ENCODE results near the gene AATF.

The AATF gene

GRCh38 chr17:36992701-36993100 lies 43.9 kb downstream of the AATF start:
- no peak for TF ChIP-seq CTCF (conservative IDR thresholded peaks at IDR 0.05; ENCODE audit: low read length)
- DNase-seq (ENCODE audit: low read depth): no peak
- H3K4me3 ChIP-seq (ENCODE audit: low read length): no peak overlapping the region

GRCh38 chr17:36993227-36993626 lies 44.5 kb downstream of the AATF start:
- no peak overlapping the region for H3K4me3 ChIP-seq (ENCODE audit: low read length)
- DNase-seq (ENCODE audit: low read depth): no peak
- TF ChIP-seq CTCF (conservative IDR thresholded peaks at IDR 0.05; ENCODE audit: low read length): no peak

GRCh38 chr17:36994438-36994837 lies 45.7 kb downstream of the AATF start:
- no peak for TF ChIP-seq CTCF (conservative IDR thresholded peaks at IDR 0.05; ENCODE audit: low read length)
- DNase-seq (ENCODE audit: low read depth): peak; percentile 65
- H3K4me3 ChIP-seq (ENCODE audit: low read length): no peak overlapping the region

- no peak for TF ChIP-seq CTCF (conservative IDR thresholded peaks at IDR 0.05; ENCODE audit: low read length)
- DNase-seq (ENCODE audit: low read depth): no peak
- no peak overlapping the region for H3K4me3 ChIP-seq (ENCODE audit: low read length)
Measured at GRCh38 chr17:36999471-36999870, 50.7 kb downstream of the AATF start.

- TF ChIP-seq CTCF (conservative IDR thresholded peaks at IDR 0.05; ENCODE audit: low read length): no peak
- DNase-seq (ENCODE audit: low read depth): no peak
Measured at GRCh38 chr17:37016780-37017179, 68.0 kb downstream of the AATF start.

GRCh38 chr17:37017404-37017803 lies 68.7 kb downstream of the AATF start:
- DNase-seq (ENCODE audit: low read depth): no peak
- no peak for TF ChIP-seq CTCF (conservative IDR thresholded peaks at IDR 0.05; ENCODE audit: low read length)
- H3K4me3 ChIP-seq (ENCODE audit: low read length): no peak overlapping the region

More at GRCh38 chr17:37016780-37017179, 68.0 kb downstream of the AATF start:
- no peak overlapping the region for H3K4me3 ChIP-seq (ENCODE audit: low read length)

GRCh38 chr17:37019117-37019740 lies 70.5 kb downstream of the AATF start:
- no peak for DNase-seq (ENCODE audit: low read depth)
- TF ChIP-seq CTCF (conservative IDR thresholded peaks at IDR 0.05; ENCODE audit: low read length): no peak
- no peak overlapping the region for H3K4me3 ChIP-seq (ENCODE audit: low read length)

All from AG10803 (cell line).